K562 (cell line): ENCODE results near the gene GRIPAP1. TPM values are rescaled to one million over a fixed set of nuclear protein-coding genes. Genes with fewer than 3 reads are reported as not detected.
A peak's percentile ranks its signal among the peaks of the same experiment; 100 is the strongest.

Source experiments
- ARNT ChIP-seq, 2 experiments: fragments of 450-650 bp; IDR thresholded peaks; 2 replicates each; pipeline ENCODE4 v1.6.1; 2016; ENCODE audit warnings: mild to moderate bottlenecking in 1 of 2
- BRD4 ChIP-seq: fragments of 200-600 bp; sonication (generic); IDR thresholded peaks from 2 replicates; pipeline ENCODE4 v1.6.1; 2017; ENCODE audit warnings: inconsistent platforms
- ESRRB ChIP-seq: fragments of 250-450 bp; sonication (Bioruptor Pico); IDR thresholded peaks from 2 replicates; pipeline ENCODE4 v1.5.0; 2020; ENCODE audit warnings: mild to moderate bottlenecking, moderate library complexity, borderline replicate concordance
- HDAC1 ChIP-seq, 2 experiments: fragments of 450-650 bp; IDR thresholded peaks; 2 replicates each; pipeline ENCODE4 v1.6.1; 2016 to 2017; ENCODE audit warnings: inconsistent platforms in 1 of 2, mild to moderate bottlenecking in 1 of 2, moderate library complexity in 1 of 2
- HIVEP1 ChIP-seq: fragments of 250-450 bp; sonication (Bioruptor Pico); IDR thresholded peaks from 2 replicates; pipeline ENCODE4 v1.4.0; 2020; ENCODE audit warnings: mild to moderate bottlenecking
- NEUROD1 ChIP-seq: fragments of 150-350 bp; IDR thresholded peaks from 2 replicates; pipeline ENCODE4 v1.6.1; 2014; ENCODE audit warnings: borderline replicate concordance, low read length, low read depth; ENCODE audit not compliant: partially characterized antibody
- POLR2AphosphoS5 ChIP-seq: IDR thresholded peaks from 2 replicates; pipeline ENCODE4 v1.6.1; 2011; ENCODE audit warnings: mild to moderate bottlenecking, low read depth, low read length, moderate library complexity; ENCODE audit not compliant: control insufficient read depth, insufficient read depth
- PREB ChIP-seq: sonication (generic); formaldehyde crosslinking; IDR thresholded peaks from 2 replicates; pipeline ENCODE4 v1.8.1; 2023; ENCODE audit warnings: mild to moderate bottlenecking, missing genetic modification reagents
- SMARCC2 ChIP-seq: fragments of 450-650 bp; IDR thresholded peaks from 2 replicates; pipeline ENCODE4 v1.6.1; 2017; ENCODE audit warnings: antibody characterized with exemption, moderate library complexity, mild to moderate bottlenecking, low read depth
- TBL1XR1 ChIP-seq, 2 experiments: IDR thresholded peaks; 2 replicates each; pipeline ENCODE4 v1.6.1; 2012; ENCODE audit warnings: improper control_type of control experiment in 2 of 2, low read length in 2 of 2, mild to moderate bottlenecking in 1 of 2
- TEAD4 ChIP-seq, 2 experiments: sonication (generic) in 1 of 2; formaldehyde crosslinking in 1 of 2; IDR thresholded peaks; 2 replicates each; pipeline versions ENCODE4 v1.6.1 to v1.8.0; 2012 to 2022; ENCODE audit warnings: borderline replicate concordance in 1 of 2, inconsistent platforms in 1 of 2, low read length in 1 of 2, mild to moderate bottlenecking in 1 of 2, missing genetic modification reagents in 1 of 2
- THRAP3 ChIP-seq: fragments of 450-650 bp; IDR thresholded peaks from 2 replicates; pipeline ENCODE4 v1.6.1; 2016; ENCODE audit warnings: mild to moderate bottlenecking, inconsistent platforms, borderline replicate concordance
- YY1 ChIP-seq, 3 experiments: IDR thresholded peaks; 2 replicates each; pipeline ENCODE4 v1.6.1; 2011; ENCODE audit warnings: low read length in 2 of 3, mild to moderate bottlenecking in 2 of 3, moderate library complexity in 2 of 3, borderline replicate concordance in 1 of 3, control low read depth in 1 of 3, low read depth in 1 of 3; ENCODE audit not compliant: insufficient read depth in 3 of 3, insufficient replicate concordance in 2 of 3, control insufficient read depth in 1 of 3, insufficient read length in 1 of 3; ENCODE audit errors: extremely low read depth in 1 of 3
- ZFX ChIP-seq: sonication (generic); formaldehyde crosslinking; IDR thresholded peaks from 2 replicates; pipeline ENCODE4 v1.8.0; 2022; ENCODE audit warnings: mild to moderate bottlenecking, missing genetic modification reagents, moderate library complexity
- ZMIZ1 ChIP-seq, 2 experiments: fragments of 150-350 bp in 1 of 2; IDR thresholded peaks; 2 replicates each; pipeline ENCODE4 v1.6.1; 2012 to 2016; ENCODE audit warnings: low read depth in 2 of 2, low read length in 2 of 2, mild to moderate bottlenecking in 1 of 2, moderate library complexity in 1 of 2
- polyA plus RNA-seq, 8 experiments: library from polyadenylated mRNA; depleted of rRNA in 4 of 8; stranded (reverse) in 5 of 8; unstranded in 3 of 8; fragments of >200 nt; fragmentation: Nextera tagmentation in 2 of 8; fragmentation: Illumina TruSeq in 1 of 8; extraction: Ambion mirVana in 2 of 8; extraction: Trizol in 1 of 8; gene quantifications; 2 replicates each; pipeline versions ENCODE4 v1.2.1 to v1.2.3, GENCODE V29; 2011 to 2014; ENCODE audit warnings: inconsistent platforms in 1 of 8, missing spikeins in 1 of 8
- total RNA-seq, 7 experiments: library from RNA; depleted of rRNA in 6 of 7; stranded (reverse); fragments of >200 nt in 6 of 7; fragmentation: Illumina TruSeq in 2 of 7; extraction: Trizol in 2 of 7; gene quantifications; 2 replicates each; pipeline versions ENCODE4 v1.2.1 to v1.2.3, GENCODE V29; 2011 to 2021; ENCODE audit warnings: low replicate concordance in 1 of 7

The GRIPAP1 gene
- total and polyA plus RNA-seq, 9 of the 15 experiments (the other 6 are each of a cell fraction or from before 2014, with no cell fraction given): 4.1 to 41.6 (median 24.0) TPM

- peak; percentile 86 for TF ChIP-seq POLR2AphosphoS5
- no peak for TF ChIP-seq BRD4
- TF ChIP-seq TBL1XR1 (IDR thresholded peaks at IDR 0.05; ENCODE audit: low read length in 2 of 2): peak in 1 of 2 experiments; percentile 73; a peak in 1 of 4 replicates
- TF ChIP-seq ZFX (CRISPR knock-in tag): peak; percentile 10; the same call in 1 of the 2 replicates
- TF ChIP-seq NEUROD1: peak; percentile 77
- no peak for TF ChIP-seq THRAP3
- peak in 1 of 2 experiments; percentile 41; a peak in 2 of 4 replicates for TF ChIP-seq HDAC1 (IDR thresholded peaks at IDR 0.05)
- TF ChIP-seq ARNT (IDR thresholded peaks at IDR 0.05): 0 out of 4 replicates have a peak, but pooled peaks of 1 of the 2 experiments have one; percentile 19
- TF ChIP-seq ZMIZ1 (IDR thresholded peaks at IDR 0.05; ENCODE audit: low read depth in 2 of 2, low read length in 2 of 2): peak in 1 of 2 experiments; percentile 60; a peak in 2 of 4 replicates
- TF ChIP-seq SMARCC2: 0 out of 2 replicates have a peak, but pooled peaks have one; percentile 57
- no peak for TF ChIP-seq YY1 (IDR thresholded peaks at IDR 0.05; ENCODE audit: borderline replicate concordance in 1 of 3, control insufficient read depth in 1 of 3, extremely low read depth in 1 of 3, insufficient read depth in 3 of 3, insufficient read length in 1 of 3, insufficient replicate concordance in 2 of 3, low read depth in 1 of 3, low read length in 2 of 3)
- TF ChIP-seq TEAD4 (IDR thresholded peaks at IDR 0.05; ENCODE audit: low read length): peak; percentile 85
- TF ChIP-seq TEAD4 (CRISPR knock-in tag; IDR thresholded peaks at IDR 0.05; ENCODE audit: borderline replicate concordance): no peak
- TF ChIP-seq PREB (CRISPR knock-in tag): no peak
- TF ChIP-seq HIVEP1 (CRISPR knock-in tag): no peak
- no peak for TF ChIP-seq ESRRB (CRISPR knock-in tag)
Observed at GRCh38 chrX:48961585-48962091, 40.4 kb downstream of the GRIPAP1 start (continued).
